B cell (primary cell): Measurements from ENCODE around the gene MMS22L.

ENCODE experiments used
- CTCF ChIP-seq: fragments of 200-600 bp; IDR thresholded peaks from one replicate; pipeline ENCODE4 v1.8.0; 2022; ENCODE audit warnings: antibody characterized with exemption, mild to moderate bottlenecking
- EZH2 ChIP-seq: IDR thresholded peaks from 2 replicates; pipeline ENCODE4 v1.6.1; 2012; ENCODE audit warnings: borderline replicate concordance, low read depth, mild to moderate bottlenecking, moderate library complexity, low read length; ENCODE audit not compliant: insufficient read depth, poor library complexity, severe bottlenecking

- TF ChIP-seq CTCF (no peak), EZH2 (no peak)
These were observed 162.5 kb downstream of the MMS22L start for GRCh38 chr6:97120511-97120910.
